H54 (cell line): Measurements from ENCODE around the gene HSPBAP1.

Experiments
- DNase-seq: peaks from one replicate; pipeline ENCODE4 v3.0.0; 2011; ENCODE audit warnings: low spot score, mixed read lengths; ENCODE audit not compliant: insufficient read length
- FAIRE-seq: peaks from 3 replicates; lab custom pipeline; 2011; peaks lifted over from hg19 to GRCh38; lab: Jason Lieb, UNC
- POLR2A ChIP-seq: IDR thresholded peaks from 2 replicates; pipeline ENCODE4 v1.6.1; 2011; ENCODE audit warnings: low read depth, mild to moderate bottlenecking, low read length

Gene HSPBAP1, protein sequence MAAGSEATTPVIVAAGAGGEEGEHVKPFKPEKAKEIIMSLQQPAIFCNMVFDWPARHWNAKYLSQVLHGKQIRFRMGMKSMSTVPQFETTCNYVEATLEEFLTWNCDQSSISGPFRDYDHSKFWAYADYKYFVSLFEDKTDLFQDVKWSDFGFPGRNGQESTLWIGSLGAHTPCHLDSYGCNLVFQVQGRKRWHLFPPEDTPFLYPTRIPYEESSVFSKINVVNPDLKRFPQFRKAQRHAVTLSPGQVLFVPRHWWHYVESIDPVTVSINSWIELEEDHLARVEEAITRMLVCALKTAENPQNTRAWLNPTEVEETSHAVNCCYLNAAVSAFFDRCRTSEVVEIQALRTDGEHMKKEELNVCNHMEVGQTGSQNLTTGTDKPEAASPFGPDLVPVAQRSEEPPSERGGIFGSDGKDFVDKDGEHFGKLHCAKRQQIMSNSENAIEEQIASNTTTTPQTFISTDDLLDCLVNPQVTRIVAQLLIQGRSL

DNA sequence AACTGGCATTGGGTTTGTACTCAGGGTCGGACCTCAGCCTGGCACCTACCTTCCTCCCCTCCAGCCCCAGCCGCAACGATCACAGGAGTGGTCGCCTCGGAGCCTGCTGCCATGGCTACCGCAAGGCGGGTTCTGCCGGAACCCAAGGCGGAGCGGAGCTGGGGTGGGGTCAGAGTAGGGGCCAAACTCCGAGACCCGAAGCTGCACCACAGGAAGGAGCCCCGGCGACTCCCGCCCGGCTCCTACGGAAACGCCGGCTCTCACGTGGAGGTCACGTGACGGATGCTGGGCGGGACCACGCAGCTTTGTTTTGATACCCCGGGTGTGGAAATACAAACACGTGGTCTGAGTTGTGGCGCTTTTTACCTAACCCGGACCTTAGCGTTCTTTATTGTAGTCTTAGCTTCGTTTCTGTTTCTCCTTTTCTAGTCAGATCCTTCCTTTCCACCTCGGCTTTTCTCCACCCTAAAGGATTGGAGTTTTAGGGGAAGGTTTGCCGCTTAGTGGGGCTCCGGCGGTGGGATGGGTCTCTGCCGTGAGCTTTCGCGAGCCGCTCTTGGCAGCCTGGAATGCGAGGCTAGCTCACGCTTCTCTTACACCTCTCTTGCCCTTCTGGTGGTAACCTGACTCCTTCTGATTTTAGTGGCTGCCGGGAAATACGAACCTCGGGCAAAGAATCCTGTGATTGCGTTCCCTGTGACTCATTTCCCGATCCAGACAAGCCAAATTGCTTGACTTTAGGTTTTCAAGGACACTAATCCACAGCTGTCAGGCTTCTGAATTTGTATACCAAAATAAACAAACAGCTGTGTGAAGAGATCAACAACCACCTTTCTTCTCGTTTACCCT lies at the start of gene HSPBAP1:
Gene HSPBAP1, minus strand, starts transcription at position 264 of the 849 bp plus-strand sequence. Its CDS starts 151 bp downstream, at position 113.
- FAIRE-seq (peak; percentile 97), DNase-seq (peak; percentile 72)
- TF ChIP-seq POLR2A, result peak; percentile 55

DNA sequence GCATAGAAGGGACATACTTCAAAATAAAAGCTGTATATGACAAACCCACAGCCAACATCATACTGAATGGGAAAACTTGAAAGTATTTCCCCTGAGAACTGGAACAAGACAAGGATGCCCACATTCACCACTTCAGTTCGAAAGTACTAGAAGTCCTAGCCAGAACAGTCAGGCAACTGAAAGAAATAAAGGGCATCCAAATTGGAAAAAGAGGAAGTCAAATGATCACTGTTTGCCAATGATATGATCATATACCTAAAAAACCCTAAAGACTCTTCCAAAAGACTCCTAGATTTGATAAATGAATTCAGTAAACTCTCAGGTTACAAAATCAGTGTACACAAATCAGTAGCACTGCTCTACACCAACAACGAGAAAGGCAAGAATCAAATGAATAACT lies 42.0 kb upstream of the HSPBAP1 start:
- no peak for FAIRE-seq

DNA sequence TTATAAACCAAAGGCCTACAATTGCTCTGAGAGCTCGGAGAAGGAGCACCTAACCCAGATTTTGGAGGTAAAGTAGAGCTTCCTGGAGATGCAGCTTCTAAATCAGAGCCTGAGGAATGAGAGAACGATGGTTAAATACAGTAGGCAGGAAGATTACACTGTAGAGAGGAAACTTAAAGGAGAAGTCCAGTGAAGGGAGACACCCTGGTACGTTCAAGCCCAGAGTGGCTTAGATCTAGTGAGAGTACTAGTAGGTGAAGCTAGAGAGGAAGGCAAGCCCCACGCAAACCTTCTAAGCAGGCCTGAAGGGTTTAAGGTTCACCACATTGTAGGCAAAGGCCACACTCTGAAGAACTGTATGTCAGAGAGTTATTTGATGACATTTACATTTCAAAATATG lies 34.6 kb upstream of the HSPBAP1 start:
- no peak for TF ChIP-seq POLR2A
- DNase-seq, result no peak
- no peak for FAIRE-seq

More for the DNA sequence above, 42.0 kb upstream of the HSPBAP1 start:
- no peak for DNase-seq
- TF ChIP-seq POLR2A, result no peak

DNA sequence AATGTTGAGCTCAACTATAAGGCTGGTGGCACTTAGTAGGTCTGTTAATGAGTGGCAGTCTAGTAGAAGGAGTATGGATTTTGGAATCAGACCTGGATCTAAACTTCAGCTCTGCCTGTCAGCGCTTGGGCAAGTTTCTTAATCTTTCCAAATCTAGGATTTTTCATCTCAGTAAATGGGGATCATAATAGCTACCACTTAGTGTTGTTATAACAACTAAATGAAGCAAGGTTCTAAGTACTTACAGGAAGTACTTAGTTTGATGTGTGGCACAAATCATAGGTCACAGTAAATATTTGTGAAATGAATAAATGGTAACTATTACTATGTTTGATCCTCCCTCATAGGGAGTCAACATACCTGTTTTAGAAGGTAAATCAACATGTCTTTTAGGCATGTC lies 32.6 kb upstream of the HSPBAP1 start:
- FAIRE-seq, result no peak

DNA sequence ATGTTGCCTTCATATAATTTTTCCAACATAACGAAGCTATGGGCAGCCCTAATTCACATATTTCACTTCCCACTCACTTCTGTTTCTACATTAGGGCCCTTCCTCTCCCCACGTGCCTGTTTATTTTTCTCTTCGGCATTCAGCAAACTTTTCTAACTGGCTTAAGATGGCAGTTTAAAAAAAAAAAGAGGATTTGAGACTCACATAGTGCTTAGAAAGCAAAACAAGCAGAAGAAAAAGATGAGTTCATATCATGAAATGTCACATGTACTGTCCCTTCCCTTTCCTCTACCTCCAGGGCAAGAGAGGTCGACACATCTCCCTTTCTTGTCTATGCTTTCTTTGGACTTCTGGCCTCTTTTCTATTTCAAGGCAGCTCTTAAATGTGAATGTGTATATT lies 31.8 kb upstream of the HSPBAP1 start:
- no peak for TF ChIP-seq POLR2A
- FAIRE-seq (no peak), DNase-seq (no peak)

More for the DNA sequence above, 32.6 kb upstream of the HSPBAP1 start:
- no peak for TF ChIP-seq POLR2A
- DNase-seq, result no peak

DNA sequence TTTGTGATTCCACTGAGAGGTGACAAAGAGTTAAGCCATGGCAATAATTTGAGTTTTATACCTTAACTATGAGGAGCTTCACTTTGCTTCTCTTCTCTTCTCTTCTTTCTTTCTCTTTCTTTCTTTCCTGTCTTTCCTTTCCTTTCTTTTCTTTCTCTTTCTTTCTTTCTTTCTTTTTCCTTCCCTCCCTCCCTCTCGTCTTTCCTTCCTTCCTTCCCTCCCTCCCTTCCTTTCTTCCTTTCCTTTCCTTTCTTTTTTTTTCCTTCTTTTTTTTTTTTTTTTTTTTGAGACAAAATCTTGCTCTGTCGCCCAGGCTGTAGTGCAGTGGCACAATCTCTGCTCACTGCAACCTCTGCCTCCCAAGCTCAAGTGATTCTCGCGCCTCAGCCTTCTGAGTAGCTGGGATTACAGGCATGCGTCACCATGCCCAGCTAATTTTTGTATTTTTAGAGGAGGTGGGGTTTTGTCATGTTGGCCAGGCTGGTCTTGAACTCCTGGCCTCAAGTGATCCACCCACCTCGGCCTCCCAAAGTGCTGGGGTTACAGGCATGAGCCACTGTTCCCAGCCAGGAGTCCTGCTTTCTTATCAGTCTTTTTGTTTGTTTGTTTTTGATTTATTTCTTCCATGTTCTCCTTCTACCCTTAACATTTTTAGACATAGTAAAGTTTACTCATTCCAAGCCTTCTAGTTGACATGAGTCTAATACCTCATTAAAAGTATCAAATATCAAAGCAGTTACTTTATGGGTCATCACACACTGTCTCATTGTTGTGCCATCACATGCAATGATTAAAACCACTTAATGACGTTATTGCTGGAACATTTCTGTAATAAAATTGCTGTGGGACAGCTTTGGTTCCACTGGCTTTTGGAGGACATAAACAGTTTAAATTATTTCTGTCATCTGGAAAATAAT lies 31.1 kb upstream of the HSPBAP1 start:
- TF ChIP-seq POLR2A, result no peak
- FAIRE-seq (no peak), DNase-seq (no peak)

DNA sequence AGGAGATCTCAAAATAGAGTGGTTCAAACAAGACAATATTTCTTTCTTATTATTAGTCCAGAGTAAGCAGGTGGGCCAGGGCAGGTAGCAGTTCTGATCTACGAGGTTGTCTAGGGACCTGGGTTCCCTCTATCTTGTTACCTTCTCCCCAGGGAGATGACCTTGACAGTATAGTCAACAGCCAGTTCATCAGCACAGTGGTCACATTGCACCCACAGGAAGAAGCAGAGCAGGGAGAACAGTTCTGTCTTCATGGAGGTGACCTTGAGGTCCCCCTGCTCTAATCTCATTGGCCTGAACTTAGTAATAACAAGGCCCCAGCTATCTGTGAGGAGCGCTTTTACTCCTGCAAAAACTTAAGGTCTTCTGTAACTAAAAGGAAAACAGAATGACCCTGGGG lies 23.0 kb upstream of the HSPBAP1 start:
- DNase-seq, result no peak
- TF ChIP-seq POLR2A, result no peak
- no peak for FAIRE-seq

DNA sequence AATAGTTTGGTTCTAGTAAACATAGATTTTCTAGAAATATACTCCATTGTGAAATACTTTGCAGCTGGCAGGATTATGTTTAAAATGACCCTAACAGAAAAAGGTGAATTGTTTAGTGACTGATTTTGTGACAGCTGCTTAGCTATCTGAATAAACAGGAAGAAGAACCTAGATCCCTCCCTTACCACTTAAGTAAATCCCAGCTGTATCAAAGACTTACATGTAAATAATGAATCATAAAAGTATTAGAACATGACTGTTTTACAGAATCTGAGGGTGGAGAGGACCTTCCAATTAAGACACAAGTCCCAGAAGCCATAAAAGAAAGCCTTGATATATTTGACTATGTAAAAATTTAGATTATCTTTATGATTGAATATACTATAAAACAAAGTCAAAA lies 17.1 kb upstream of the HSPBAP1 start:
- TF ChIP-seq POLR2A, result no peak
- FAIRE-seq, result no peak

DNA sequence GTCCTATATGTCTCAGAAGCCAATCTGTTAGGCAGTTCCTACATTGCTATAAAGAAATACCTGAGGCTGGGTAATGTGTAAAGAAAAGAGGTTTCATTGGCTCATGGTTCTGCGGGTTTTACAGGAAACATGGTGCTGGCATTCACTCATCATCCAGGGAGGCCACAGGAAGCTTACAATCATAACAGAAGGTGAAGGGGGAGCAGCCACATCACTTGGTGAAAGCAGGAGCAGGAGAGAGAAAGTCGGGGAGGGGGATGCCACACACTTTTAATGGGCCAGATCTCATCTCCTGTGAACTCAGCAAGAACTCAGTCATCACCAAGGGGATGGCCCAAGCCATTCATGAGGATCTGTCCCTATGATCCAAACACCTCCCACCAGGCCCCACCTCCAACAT lies 10.3 kb upstream of the HSPBAP1 start:
- no peak for TF ChIP-seq POLR2A
- FAIRE-seq (no peak), DNase-seq (no peak)

More for the DNA sequence above, 17.1 kb upstream of the HSPBAP1 start:
- DNase-seq, result no peak

DNA sequence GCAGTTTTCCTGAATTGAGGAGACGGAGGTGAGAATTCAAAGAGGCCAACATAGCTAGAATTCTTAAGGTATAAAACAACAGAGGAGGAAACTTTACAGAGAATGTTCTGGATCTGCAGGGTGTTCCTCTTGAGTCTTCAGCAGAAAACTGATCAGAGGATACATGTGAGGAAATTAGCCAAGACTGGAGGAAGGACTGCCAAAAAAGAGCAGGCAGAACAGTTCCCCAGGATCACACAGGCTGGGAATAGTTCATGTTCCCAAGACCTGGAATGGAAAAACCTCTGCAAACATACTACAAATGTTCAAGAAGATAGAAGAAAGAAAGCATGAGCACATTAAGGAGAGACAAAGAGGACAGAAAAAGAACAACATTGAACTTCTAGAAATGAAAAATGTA lies 8.7 kb upstream of the HSPBAP1 start:
- no peak for FAIRE-seq
- DNase-seq, result no peak
- TF ChIP-seq POLR2A, result no peak

DNA sequence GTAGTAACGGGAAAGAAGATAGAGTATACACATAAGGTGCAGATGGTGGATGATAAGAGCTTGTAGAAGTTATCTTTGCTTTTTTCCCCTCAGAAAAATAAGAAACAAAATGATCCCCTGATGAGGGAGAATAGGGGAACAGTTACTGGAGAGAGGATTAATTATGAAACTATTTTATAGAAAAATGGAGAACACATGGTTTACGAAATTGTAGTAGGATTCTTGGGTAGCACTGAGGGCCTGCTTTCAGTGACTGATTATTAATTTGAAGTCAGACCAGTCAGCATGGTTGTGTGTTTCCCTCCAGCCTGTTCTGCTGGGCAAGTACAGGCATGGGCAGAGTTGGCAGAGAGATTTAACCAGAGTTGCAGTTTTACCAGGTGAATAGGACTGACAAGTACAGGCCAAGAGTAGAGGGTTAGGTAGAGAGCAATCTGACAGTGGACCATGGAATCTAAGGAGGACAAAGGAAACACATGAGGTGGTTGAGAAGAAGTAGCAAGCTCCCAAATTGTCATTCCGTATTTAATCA lies 7.1 kb upstream of the HSPBAP1 start:
- TF ChIP-seq POLR2A, result no peak
- DNase-seq (no peak), FAIRE-seq (no peak)

DNA sequence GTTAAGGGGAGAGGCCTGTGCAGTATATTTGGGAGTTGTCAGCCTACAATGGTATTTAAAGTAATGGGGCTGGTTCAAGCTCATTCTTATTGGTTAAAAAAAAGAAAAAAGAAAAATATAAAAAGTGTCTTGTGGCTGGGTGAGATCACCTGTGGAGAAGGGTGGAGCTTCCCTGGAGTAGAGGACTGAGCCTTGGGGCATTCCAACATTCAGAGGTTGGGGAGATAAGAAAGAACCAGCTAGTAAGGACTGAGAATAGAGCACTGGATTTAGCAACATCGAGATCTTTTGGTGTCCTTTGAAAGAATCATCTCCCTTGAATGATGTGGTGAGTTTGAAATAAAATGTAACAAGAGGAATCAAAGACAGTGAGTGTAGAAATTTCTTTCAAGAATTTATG lies 6.4 kb upstream of the HSPBAP1 start:
- DNase-seq (no peak), FAIRE-seq (no peak)
- TF ChIP-seq POLR2A, result no peak

DNA sequence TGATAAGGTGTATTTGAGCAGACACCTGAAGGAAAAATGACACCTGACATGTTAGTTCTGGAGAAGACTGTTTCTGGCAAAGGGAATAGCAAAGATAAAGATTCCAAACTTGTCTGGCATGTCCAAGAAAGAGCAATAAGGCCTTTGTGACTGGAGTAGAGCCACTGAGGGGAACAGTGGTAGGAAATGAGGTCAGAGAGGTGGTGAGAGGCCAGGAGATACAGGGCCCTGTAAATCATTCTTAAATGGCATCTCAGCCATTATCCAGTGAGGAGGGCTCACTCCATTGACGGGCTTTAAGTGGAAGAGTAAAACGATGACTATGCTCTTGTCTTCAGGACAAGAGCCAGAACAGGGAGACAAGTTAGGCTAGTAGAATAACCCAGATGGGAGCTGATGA lies 5.7 kb upstream of the HSPBAP1 start:
- no peak for TF ChIP-seq POLR2A
- DNase-seq (no peak), FAIRE-seq (no peak)

DNA sequence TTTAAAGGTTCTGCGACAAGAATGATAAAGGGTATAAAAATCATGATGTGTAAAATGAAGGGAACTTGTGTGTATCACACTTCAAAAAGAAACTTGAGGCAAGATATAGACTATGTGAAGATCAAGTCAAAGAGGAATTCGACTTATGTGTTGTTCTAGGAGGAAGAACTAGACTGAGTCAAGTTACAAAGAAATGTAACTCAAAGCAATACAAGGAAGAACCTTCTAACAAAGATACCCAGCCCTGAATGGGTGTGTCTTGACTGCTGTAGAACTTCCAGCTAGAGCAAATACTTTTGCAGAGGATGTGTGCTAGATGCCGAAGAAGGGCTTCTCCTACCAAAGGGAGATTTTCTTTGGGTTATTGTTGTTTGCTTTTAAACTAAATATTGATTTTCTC lies 3.7 kb upstream of the HSPBAP1 start:
- FAIRE-seq, result no peak
- TF ChIP-seq POLR2A, result no peak
- no peak for DNase-seq
